ENCODE measurements around the gene TMEM62. TPM values are rescaled to one million over a fixed set of nuclear protein-coding genes. Genes with fewer than 3 reads are reported as not detected.

The TMEM62 gene
- total and polyA plus RNA-seq, 9 of the 15 experiments (the other 6 are each of a cell fraction or from before 2014, with no cell fraction given) = 4.4 to 16.6 (median 11.1) TPM

DNA sequence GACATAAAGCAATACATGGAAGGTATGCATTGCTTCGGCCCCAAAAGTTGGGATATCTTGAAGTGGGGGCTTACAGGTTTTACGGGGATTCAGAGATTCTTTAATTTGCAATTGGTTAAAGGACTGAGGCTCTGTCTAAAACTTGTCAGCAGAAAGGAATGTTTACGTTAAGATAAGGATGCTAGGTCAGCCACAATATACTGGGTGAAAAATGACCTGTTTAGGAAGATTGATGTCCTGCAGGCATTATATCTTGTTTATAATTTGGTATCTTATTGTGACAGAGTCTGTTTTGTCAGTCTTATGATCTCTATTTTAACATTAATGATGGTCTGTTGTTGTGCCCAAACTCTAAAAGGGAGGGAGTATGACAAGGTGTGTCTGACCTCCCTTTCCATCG, 36.5 kb downstream of the TMEM62 start (continued):
- TF ChIP-seq, protein P1, sequence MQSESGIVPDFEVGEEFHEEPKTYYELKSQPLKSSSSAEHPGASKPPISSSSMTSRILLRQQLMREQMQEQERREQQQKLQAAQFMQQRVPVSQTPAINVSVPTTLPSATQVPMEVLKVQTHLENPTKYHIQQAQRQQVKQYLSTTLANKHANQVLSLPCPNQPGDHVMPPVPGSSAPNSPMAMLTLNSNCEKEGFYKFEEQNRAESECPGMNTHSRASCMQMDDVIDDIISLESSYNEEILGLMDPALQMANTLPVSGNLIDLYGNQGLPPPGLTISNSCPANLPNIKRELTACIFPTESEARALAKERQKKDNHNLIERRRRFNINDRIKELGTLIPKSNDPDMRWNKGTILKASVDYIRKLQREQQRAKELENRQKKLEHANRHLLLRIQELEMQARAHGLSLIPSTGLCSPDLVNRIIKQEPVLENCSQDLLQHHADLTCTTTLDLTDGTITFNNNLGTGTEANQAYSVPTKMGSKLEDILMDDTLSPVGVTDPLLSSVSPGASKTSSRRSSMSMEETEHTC (IDR thresholded peaks at IDR 0.05) = 0 out of 2 replicates have a peak, but pooled peaks have one; percentile 17
- TF ChIP-seq, protein P2, sequence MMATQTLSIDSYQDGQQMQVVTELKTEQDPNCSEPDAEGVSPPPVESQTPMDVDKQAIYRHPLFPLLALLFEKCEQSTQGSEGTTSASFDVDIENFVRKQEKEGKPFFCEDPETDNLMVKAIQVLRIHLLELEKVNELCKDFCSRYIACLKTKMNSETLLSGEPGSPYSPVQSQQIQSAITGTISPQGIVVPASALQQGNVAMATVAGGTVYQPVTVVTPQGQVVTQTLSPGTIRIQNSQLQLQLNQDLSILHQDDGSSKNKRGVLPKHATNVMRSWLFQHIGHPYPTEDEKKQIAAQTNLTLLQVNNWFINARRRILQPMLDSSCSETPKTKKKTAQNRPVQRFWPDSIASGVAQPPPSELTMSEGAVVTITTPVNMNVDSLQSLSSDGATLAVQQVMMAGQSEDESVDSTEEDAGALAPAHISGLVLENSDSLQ (IDR thresholded peaks at IDR 0.05) = peak; percentile 90
- TF ChIP-seq KDM1A (IDR thresholded peaks at IDR 0.05) (peak; percentile 65 to 67), MEIS2 (IDR thresholded peaks at IDR 0.05; ENCODE audit: partially characterized antibody) (peak; percentile 99), EP300 (IDR thresholded peaks at IDR 0.05; ENCODE audit: low read length) (peak; percentile 61), ZNF239 (CRISPR knock-in tag; IDR thresholded peaks at IDR 0.05) (no peak), TBL1XR1 (IDR thresholded peaks at IDR 0.05; ENCODE audit: low read length in 2 of 2) (0 out of 4 replicates have a peak, but pooled peaks of 1 of the 2 experiments have one; percentile 40), SRSF1 (IDR thresholded peaks at IDR 0.05; ENCODE audit: low read depth, low read length) (no peak), PBX2 (CRISPR knock-in tag; IDR thresholded peaks at IDR 0.05; ENCODE audit: low read depth) (peak; percentile 56), PBX2 (tag; conservative IDR thresholded peaks at IDR 0.05; ENCODE audit: low read depth) (peak; percentile 95), HLTF (IDR thresholded peaks at IDR 0.05) (no peak), ZNF592 (IDR thresholded peaks at IDR 0.05) (no peak), SIRT6 (IDR thresholded peaks at IDR 0.05; ENCODE audit: low read depth, low read length) (no peak), JUND (IDR thresholded peaks at IDR 0.05; ENCODE audit: borderline replicate concordance, low read depth, low read length) (peak; percentile 72; the same call in 1 of the 2 replicates), JUND (tag; IDR thresholded peaks at IDR 0.05; ENCODE audit: borderline replicate concordance, low read depth, low read length) (peak; percentile 63; the same call in 2 of the 3 replicates), JUN (IDR thresholded peaks at IDR 0.05; ENCODE audit: borderline replicate concordance, low read depth, low read length) (0 out of 2 replicates have a peak, but pooled peaks have one; percentile 29), JUN (CRISPR knock-in tag; IDR thresholded peaks at IDR 0.05; ENCODE audit: borderline replicate concordance) (no peak), ATF1 (CRISPR knock-in tag; IDR thresholded peaks at IDR 0.05) (no peak), ATF1 (tag; IDR thresholded peaks at IDR 0.05) (peak; percentile 36; the same call in 1 of the 2 replicates), MTA2 (IDR thresholded peaks at IDR 0.05; ENCODE audit: low read depth) (0 out of 2 replicates have a peak, but pooled peaks have one; percentile 44), KLF16 (IDR thresholded peaks at IDR 0.05) (0 out of 2 replicates have a peak, but pooled peaks have one; percentile 9)

All from K562 (cell line).